ENCODE measurements around the gene ADGRG2. TPM values are rescaled to one million over a fixed set of nuclear protein-coding genes. Genes with fewer than 3 reads are reported as not detected.

ADGRG2 gene
- total RNA-seq, 1 donor from 2014 or later, result not detected

DNA sequence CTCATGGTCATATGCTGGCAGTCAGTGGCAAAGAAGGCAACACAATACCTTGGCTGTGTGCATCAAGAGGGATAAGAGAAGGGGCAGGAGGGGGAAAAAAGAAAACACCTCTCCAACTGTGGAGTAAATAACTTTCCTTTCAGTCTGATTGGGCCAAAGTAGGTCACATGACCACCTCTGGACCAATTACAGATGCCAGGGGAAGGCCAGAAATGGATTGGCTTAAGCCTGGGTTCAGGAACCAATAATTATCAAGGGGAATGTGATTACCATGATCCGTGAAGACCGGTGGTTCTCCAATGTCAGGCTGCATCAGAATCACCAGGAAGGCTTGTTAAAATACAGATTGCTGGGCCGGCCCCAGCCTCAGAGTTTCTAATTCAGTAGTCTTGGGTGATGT is 7.4 kb upstream of the ADGRG2 start:
- Mint-ChIP-seq H3K9me3 (ENCODE audit: unreplicated experiment) (peaks cover 6% of the 10 kb centered on the region), H3K4me3 (ENCODE audit: unreplicated experiment) (no peak overlapping the region), H3K27me3 (ENCODE audit: unreplicated experiment) (peaks cover 9% of the 10 kb centered on the region), H3K36me3 (ENCODE audit: unreplicated experiment) (no peaks in the 10 kb centered on the region), H3K27ac (ENCODE audit: unreplicated experiment) (no peak overlapping the region), H3K4me1 (ENCODE audit: unreplicated experiment) (peaks cover 5% of the 10 kb centered on the region)
- TF ChIP-seq, protein P1, sequence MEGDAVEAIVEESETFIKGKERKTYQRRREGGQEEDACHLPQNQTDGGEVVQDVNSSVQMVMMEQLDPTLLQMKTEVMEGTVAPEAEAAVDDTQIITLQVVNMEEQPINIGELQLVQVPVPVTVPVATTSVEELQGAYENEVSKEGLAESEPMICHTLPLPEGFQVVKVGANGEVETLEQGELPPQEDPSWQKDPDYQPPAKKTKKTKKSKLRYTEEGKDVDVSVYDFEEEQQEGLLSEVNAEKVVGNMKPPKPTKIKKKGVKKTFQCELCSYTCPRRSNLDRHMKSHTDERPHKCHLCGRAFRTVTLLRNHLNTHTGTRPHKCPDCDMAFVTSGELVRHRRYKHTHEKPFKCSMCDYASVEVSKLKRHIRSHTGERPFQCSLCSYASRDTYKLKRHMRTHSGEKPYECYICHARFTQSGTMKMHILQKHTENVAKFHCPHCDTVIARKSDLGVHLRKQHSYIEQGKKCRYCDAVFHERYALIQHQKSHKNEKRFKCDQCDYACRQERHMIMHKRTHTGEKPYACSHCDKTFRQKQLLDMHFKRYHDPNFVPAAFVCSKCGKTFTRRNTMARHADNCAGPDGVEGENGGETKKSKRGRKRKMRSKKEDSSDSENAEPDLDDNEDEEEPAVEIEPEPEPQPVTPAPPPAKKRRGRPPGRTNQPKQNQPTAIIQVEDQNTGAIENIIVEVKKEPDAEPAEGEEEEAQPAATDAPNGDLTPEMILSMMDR (IDR thresholded peaks at IDR 0.05), result no peak
- no peak for DNase-seq (ENCODE audit: extremely low spot score, unreplicated experiment)

DNA sequence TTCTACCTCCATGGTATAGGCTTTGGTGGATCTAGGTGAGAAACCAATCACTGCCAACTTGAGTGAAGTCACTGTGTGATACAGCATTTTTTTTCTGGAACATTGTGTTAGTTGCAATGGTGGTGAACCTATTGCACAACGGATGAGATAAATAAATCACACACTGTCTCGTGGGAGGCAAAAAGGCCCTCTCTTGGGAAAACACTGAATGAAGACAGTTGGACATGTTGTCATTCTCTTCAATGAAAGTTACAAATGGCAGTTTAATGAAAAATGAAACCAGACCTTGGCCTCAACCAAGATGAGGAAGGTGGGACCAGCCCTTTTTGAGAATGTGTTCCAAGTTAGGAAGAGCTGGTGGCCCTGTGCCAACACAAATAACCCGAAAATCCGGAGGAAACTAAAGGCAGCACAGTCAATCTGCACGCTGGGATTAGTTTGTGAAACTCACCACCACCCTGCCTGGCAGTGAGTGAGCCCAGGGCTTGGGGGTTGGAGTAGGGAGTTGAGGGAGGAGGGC is 5.4 kb upstream of the ADGRG2 start:
- Mint-ChIP-seq H3K4me3 (ENCODE audit: unreplicated experiment) (no peak overlapping the region), H3K9me3 (ENCODE audit: unreplicated experiment) (peaks cover 4% of the 10 kb centered on the region), H3K36me3 (ENCODE audit: unreplicated experiment) (no peaks in the 10 kb centered on the region), H3K4me1 (ENCODE audit: unreplicated experiment) (peaks cover 5% of the 10 kb centered on the region), H3K27me3 (ENCODE audit: unreplicated experiment) (peaks cover 27% of the 10 kb centered on the region), H3K27ac (ENCODE audit: unreplicated experiment) (no peak overlapping the region)
- TF ChIP-seq, protein P1 (IDR thresholded peaks at IDR 0.05), result no peak
- no peak for DNase-seq (ENCODE audit: extremely low spot score, unreplicated experiment)

DNA sequence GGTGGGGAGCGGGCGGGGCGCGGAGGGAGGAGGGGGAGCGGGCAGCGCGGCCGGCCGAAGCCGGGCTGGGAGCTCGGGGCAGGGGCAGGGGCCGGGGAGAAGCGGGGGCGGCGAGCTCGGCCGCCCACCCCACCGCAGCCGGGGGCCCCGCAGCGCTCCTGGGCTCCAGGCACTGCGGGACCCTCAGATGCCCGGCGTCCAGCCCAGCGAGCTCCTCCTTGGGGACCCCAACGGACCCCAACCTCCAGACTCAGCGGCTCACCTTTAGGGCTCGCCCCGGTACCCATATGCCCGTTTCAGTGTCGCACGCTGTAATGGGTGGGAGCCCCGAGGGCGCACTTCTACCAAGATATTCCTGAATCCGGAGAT is 357 bp upstream of the ADGRG2 start:
- peak overlapping the region; percentile 53 for H3K4me3 Mint-ChIP-seq (ENCODE audit: unreplicated experiment)
- H3K4me1 Mint-ChIP-seq (ENCODE audit: unreplicated experiment), result peaks cover 4% of the 10 kb centered on the region
- peaks cover 53% of the 10 kb centered on the region for H3K27me3 Mint-ChIP-seq (ENCODE audit: unreplicated experiment)
- TF ChIP-seq, protein P1 (IDR thresholded peaks at IDR 0.05), result no peak
- no peak for DNase-seq (ENCODE audit: extremely low spot score, unreplicated experiment)
- H3K27ac Mint-ChIP-seq (ENCODE audit: unreplicated experiment), result no peak overlapping the region
- H3K9me3 Mint-ChIP-seq (ENCODE audit: unreplicated experiment), result no peaks in the 10 kb centered on the region
- H3K36me3 Mint-ChIP-seq (ENCODE audit: unreplicated experiment), result no peaks in the 10 kb centered on the region

DNA sequence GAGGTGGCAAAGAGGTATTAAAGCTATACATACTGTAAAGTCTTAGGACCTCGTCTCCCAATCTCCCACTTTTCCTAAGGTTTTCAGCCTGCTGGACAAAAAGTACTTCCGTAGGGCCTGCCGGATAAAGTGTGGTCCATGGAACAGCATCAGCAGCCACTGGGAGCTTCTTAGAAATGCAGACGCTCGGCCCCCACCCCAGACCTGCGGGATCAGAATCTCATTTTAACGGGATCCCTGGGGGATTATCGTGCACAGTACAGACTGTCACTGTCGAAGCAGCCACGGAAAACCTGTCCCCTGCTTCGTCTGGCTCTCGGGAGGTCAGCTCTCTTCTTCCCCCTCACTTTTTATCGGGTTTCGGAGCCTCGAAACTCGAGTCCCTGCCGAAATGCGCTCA is 802 bp downstream of the ADGRG2 start:
- peak overlapping the region; percentile 40 for H3K4me3 Mint-ChIP-seq (ENCODE audit: unreplicated experiment)
- H3K4me1 Mint-ChIP-seq (ENCODE audit: unreplicated experiment), result peaks cover 4% of the 10 kb centered on the region
- no peaks in the 10 kb centered on the region for H3K36me3 Mint-ChIP-seq (ENCODE audit: unreplicated experiment)
- H3K27ac Mint-ChIP-seq (ENCODE audit: unreplicated experiment), result no peak overlapping the region
- TF ChIP-seq, protein P1 (IDR thresholded peaks at IDR 0.05), result no peak
- DNase-seq (ENCODE audit: extremely low spot score, unreplicated experiment), result no peak
- peaks cover 53% of the 10 kb centered on the region for H3K27me3 Mint-ChIP-seq (ENCODE audit: unreplicated experiment)
- H3K9me3 Mint-ChIP-seq (ENCODE audit: unreplicated experiment), result peaks cover 3% of the 10 kb centered on the region

DNA sequence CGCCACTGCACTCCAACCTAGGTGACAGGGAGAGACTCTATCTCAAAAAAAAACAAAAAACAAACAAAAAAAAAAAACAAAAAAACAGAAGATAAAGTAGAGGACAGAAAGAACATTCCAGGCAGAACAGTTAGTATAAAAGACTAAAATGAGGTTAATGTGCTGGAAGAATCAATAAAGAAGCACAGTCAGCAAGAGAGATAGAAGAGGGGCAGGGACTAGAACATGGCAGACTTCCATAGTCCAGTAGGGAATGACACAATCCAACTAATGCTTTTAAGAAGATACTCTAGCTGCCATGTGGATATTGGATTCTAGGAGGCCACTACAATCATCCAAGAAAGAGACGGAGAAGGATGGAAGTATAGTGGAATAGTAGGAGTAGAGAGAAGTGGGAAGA is 11.6 kb downstream of the ADGRG2 start:
- H3K36me3 Mint-ChIP-seq (ENCODE audit: unreplicated experiment), result no peaks in the 10 kb centered on the region
- TF ChIP-seq, protein P1 (IDR thresholded peaks at IDR 0.05), result no peak
- H3K27me3 Mint-ChIP-seq (ENCODE audit: unreplicated experiment), result peaks cover 24% of the 10 kb centered on the region
- no peak for DNase-seq (ENCODE audit: extremely low spot score, unreplicated experiment)
- H3K9me3 Mint-ChIP-seq (ENCODE audit: unreplicated experiment), result peaks cover 20% of the 10 kb centered on the region
- no peak overlapping the region for H3K4me3 Mint-ChIP-seq (ENCODE audit: unreplicated experiment)
- H3K27ac Mint-ChIP-seq (ENCODE audit: unreplicated experiment), result no peak overlapping the region
- no peaks in the 10 kb centered on the region for H3K4me1 Mint-ChIP-seq (ENCODE audit: unreplicated experiment)

Measured in osteocyte (in vitro differentiated cells).